Immature natural killer cell (primary cell): ENCODE results near the gene FBXL20. TPM values are rescaled to one million over a fixed set of nuclear protein-coding genes. Genes with fewer than 3 reads are reported as not detected.
"Not testable (repeated sequence)": the region's sequence is repeated elsewhere in the genome, so short reads cannot be mapped to it uniquely, and the experiment has no call there.

Source experiments
- DNase-seq, 3 donors: peaks; one replicate each; pipeline ENCODE4 v3.0.0; 2022; ENCODE audit warnings: mixed read lengths in 1 of 3
- H3K27ac Mint-ChIP-seq, 6 donors: one replicate each; pipeline ENCODE4 v1.8.0; 2020; ENCODE audit warnings: mixed read lengths in 6 of 6, mild to moderate bottlenecking in 5 of 6, inconsistent platforms in 4 of 6, moderate library complexity in 3 of 6
- H3K27me3 Mint-ChIP-seq, 3 donors: one replicate each; pipeline ENCODE4 v1.8.0; 2020 to 2021; ENCODE audit warnings: low read depth in 3 of 3, mild to moderate bottlenecking in 3 of 3, mixed read lengths in 3 of 3, moderate library complexity in 3 of 3, inconsistent platforms in 1 of 3
- H3K36me3 Mint-ChIP-seq, 3 donors: one replicate each; pipeline ENCODE4 v1.8.0; 2020; ENCODE audit warnings: mixed read lengths in 3 of 3, inconsistent platforms in 2 of 3, mild to moderate bottlenecking in 2 of 3
- H3K4me1 Mint-ChIP-seq, 2 donors: one replicate each; pipeline ENCODE4 v1.8.0; 2020; ENCODE audit warnings: inconsistent platforms in 2 of 2, mild to moderate bottlenecking in 2 of 2, mixed read lengths in 2 of 2, moderate library complexity in 1 of 2
- H3K4me3 Mint-ChIP-seq, 5 donors: one replicate each; pipeline ENCODE4 v1.8.0; 2020; ENCODE audit warnings: mild to moderate bottlenecking in 5 of 5, mixed read lengths in 5 of 5, inconsistent platforms in 3 of 5, moderate library complexity in 3 of 5
- H3K9me3 Mint-ChIP-seq, 6 donors: one replicate each; pipeline ENCODE4 v1.8.0; 2020; ENCODE audit warnings: mild to moderate bottlenecking in 6 of 6, mixed read lengths in 6 of 6, inconsistent platforms in 4 of 6, moderate library complexity in 3 of 6
- polyA plus RNA-seq, 3 donors: library from polyadenylated mRNA; unstranded; fragments of 300-500 nt; fragmentation: Illumina TruSeq; gene quantifications; one replicate each; pipeline ENCODE4 v1.2.3, GENCODE V29; 2021

Gene FBXL20
- polyA plus RNA-seq, 3 donors from 2014 or later, result 0.55 to 4.9 (median 2.4) TPM

- H3K27ac Mint-ChIP-seq, H3K4me3 Mint-ChIP-seq, H3K36me3 Mint-ChIP-seq, H3K27me3 Mint-ChIP-seq, H3K4me1 Mint-ChIP-seq, DNase-seq, H3K9me3 Mint-ChIP-seq: not testable (repeated sequence)
Measured at GRCh38 chr17:39286513-39286912, 114.9 kb downstream of the FBXL20 start.

DNA sequence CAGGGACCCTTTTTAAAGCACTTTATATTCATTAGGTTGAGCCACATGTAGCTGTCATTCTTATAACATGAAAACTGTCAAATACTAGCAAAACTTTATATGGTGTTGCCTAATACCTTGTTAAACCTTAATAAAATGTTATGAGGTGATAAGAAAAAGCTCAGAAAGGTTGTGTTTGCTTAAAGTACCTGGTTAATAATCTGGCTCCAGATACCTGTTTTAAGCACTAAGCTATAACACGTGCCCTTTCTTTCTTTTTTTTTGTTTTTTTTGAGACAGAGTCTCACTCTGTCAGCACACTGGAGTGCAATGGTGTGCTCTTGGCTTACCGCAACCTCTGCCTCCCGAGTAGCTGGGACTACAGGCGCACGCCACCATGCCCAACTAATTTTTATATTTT is 116.7 kb downstream of the FBXL20 start:
- no peak overlapping the region for H3K4me3 Mint-ChIP-seq
- H3K4me1 Mint-ChIP-seq, result no peaks in the 10 kb centered on the region
- H3K27ac Mint-ChIP-seq, result no peak overlapping the region
- H3K27me3 Mint-ChIP-seq, result peaks cover 0 to 2% (median 0%) of the 10 kb centered on the region in 3 donors
- H3K9me3 Mint-ChIP-seq, result no peaks in the 10 kb centered on the region
- H3K36me3 Mint-ChIP-seq, result peaks cover 0 to 5% (median 0%) of the 10 kb centered on the region in 3 donors
- no peak for DNase-seq

- Mint-ChIP-seq H3K4me3 (no peak overlapping the region), H3K36me3 (peaks cover 0 to 5% (median 0%) of the 10 kb centered on the region in 3 donors), H3K9me3 (no peaks in the 10 kb centered on the region), H3K4me1 (no peaks in the 10 kb centered on the region), H3K27me3 (peaks cover 0 to 2% (median 0%) of the 10 kb centered on the region in 3 donors), H3K27ac (no peak overlapping the region)
- DNase-seq, result no peak
Measured at GRCh38 chr17:39283896-39284295, 117.5 kb downstream of the FBXL20 start.

- Mint-ChIP-seq H3K9me3 (no peaks in the 10 kb centered on the region), H3K4me3 (no peak overlapping the region), H3K4me1 (no peaks in the 10 kb centered on the region), H3K36me3 (peaks cover 0 to 5% (median 0%) of the 10 kb centered on the region in 3 donors), H3K27ac (no peak overlapping the region), H3K27me3 (no peaks in the 10 kb centered on the region)
- no peak for DNase-seq
Measured at GRCh38 chr17:39283098-39283497, 118.3 kb downstream of the FBXL20 start.

DNA sequence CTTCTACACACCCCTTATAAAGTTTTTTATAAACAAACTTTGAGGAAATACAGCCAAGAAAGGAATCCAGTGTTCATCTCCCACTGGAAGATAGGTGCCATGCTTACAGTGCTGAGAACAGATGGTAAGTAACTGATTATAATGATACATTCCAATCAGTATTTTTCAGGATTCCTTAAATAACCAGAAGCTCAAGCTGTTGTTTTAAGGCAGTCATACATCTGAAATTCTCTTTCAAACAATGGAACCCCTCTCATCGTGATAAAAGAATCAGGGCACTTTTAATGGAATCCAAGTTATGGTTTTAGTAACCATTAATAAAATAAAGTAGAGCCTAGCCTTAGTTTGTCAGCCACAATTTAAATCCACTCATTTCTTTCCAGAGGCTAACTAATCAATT is 119.6 kb downstream of the FBXL20 start:
- H3K9me3 Mint-ChIP-seq, result no peaks in the 10 kb centered on the region
- peaks cover 4 to 9% (median 6%) of the 10 kb centered on the region in 3 donors for H3K36me3 Mint-ChIP-seq
- H3K27ac Mint-ChIP-seq, result no peak overlapping the region
- H3K4me3 Mint-ChIP-seq, result no peak overlapping the region
- no peaks in the 10 kb centered on the region for H3K27me3 Mint-ChIP-seq
- no peak for DNase-seq
- H3K4me1 Mint-ChIP-seq, result no peaks in the 10 kb centered on the region

DNA sequence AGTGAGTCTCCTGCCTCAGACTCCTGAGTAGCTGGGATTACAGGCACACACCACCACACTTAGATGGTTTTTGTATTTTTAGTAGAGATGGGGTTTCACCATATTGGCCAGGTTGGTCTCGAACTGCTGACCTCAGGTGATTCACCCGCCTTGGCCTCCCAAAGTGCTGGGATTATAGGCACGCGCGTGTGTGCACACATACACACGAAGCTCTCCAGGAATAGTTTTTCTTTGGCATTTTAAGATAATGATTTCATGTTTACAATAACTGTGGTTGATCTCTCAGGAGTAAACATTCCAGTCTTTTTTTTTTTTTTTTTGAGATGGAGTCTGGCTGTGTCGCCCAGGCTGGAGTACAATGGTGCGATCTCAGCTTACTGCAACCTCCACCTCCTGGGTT is 123.2 kb downstream of the FBXL20 start:
- not testable (repeated sequence) for H3K27me3 Mint-ChIP-seq

DNA sequence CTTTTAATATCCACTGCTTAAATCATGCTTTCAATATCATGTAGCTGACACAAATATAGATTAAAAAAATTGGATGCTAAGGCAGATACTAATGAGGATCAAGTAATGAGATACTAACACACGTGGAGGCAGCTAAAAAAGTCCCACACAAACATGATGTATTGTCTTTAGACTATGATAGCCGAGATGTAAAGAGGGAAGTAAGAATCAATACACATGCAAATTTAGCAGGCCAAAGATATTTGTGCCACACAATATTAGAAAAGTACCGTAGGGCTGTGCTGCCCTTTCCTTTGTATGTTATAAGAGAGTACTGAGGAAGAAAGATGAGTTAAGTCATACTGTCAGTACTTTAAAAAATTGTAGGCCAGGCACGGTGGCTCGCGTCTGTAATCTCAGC is 124.3 kb downstream of the FBXL20 start:
- no peak overlapping the region for H3K4me3 Mint-ChIP-seq
- no peaks in the 10 kb centered on the region for H3K27me3 Mint-ChIP-seq
- no peaks in the 10 kb centered on the region for H3K4me1 Mint-ChIP-seq
- H3K9me3 Mint-ChIP-seq, result no peaks in the 10 kb centered on the region
- no peak for DNase-seq
- peaks cover 9 to 20% (median 15%) of the 10 kb centered on the region in 3 donors for H3K36me3 Mint-ChIP-seq
- no peak overlapping the region for H3K27ac Mint-ChIP-seq

More for the DNA sequence above, 123.2 kb downstream of the FBXL20 start:
- H3K4me1 Mint-ChIP-seq, DNase-seq, H3K4me3 Mint-ChIP-seq, H3K9me3 Mint-ChIP-seq, H3K27ac Mint-ChIP-seq: not testable (repeated sequence)
- H3K36me3 Mint-ChIP-seq, result peaks cover 9 to 17% (median 11%) of the 10 kb centered on the region in 3 donors

GRCh38 chr17:39276113-39276512 is 125.3 kb downstream of the FBXL20 start:
- Mint-ChIP-seq H3K36me3 (peaks cover 9 to 20% (median 15%) of the 10 kb centered on the region in 3 donors), H3K9me3 (no peaks in the 10 kb centered on the region), H3K4me3 (no peak overlapping the region), H3K4me1 (no peaks in the 10 kb centered on the region), H3K27me3 (no peaks in the 10 kb centered on the region), H3K27ac (no peak overlapping the region)
- DNase-seq, result no peak

DNA sequence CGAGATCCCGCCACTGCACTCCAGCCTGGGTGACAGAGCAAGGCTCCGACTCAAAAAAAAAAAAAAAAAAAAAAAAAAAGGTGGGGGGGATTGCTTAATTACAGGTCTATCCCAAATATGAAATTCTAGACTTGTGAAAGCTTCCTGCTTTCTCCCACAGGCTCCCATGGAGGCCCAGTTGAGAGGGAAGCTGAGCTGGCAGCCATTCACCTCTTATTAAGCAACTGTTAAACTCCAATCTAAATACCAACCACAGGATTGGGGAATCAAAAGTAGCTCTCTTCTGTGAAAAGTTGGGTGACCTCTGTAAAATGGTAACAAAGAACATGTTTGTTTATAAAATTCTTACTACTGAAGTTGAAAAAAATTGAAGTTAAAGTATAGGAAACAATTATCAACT is 129.9 kb downstream of the FBXL20 start:
- Mint-ChIP-seq H3K9me3 (no peaks in the 10 kb centered on the region), H3K27me3 (no peaks in the 10 kb centered on the region), H3K4me3 (no peak overlapping the region), H3K27ac (no peak overlapping the region), H3K36me3 (peaks cover 13 to 37% (median 22%) of the 10 kb centered on the region in 3 donors), H3K4me1 (no peaks in the 10 kb centered on the region)
- no peak for DNase-seq

DNA sequence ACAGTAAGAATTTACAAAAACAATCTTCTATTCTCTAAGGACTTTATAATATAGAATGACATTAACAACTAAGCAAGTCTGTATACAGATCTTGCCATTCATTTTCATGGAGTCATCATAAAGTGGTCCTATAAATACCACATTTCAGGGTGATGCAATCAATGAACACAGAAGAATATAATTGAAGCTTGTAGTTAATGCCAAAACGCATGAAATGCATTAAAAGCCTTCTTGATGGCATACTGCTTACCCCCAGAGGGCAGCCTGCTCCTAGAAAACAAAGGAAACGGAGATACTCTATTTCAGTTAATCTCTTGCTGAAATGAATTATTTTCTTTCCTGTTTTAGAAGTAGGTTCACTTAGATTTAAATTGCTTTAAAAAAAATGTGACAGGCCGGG is 130.5 kb downstream of the FBXL20 start:
- Mint-ChIP-seq H3K9me3 (no peaks in the 10 kb centered on the region), H3K4me1 (no peaks in the 10 kb centered on the region), H3K27me3 (no peaks in the 10 kb centered on the region), H3K36me3 (peaks cover 13 to 38% (median 23%) of the 10 kb centered on the region in 3 donors), H3K4me3 (no peak overlapping the region), H3K27ac (no peak overlapping the region)
- no peak for DNase-seq

DNA sequence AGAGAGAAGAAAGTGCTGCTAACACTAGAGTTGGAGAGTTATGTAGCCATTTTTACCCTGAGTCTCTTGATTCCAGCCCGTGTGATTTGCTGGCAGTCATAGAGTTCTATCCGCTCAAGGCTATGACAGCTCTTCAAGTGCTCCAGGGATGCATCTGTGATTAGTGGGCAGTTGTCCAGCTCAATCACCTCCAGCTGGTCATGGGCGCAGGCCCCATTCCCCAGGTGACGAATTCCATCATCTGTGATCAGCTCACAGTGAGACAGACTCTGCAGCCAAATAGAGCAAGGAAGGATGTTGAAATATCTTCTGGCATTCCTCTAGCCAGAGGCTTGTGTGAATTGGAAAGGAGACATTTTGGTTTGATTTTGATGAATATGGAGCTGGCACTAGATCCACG is 137.3 kb downstream of the FBXL20 start:
- Mint-ChIP-seq H3K27ac (no peak overlapping the region), H3K27me3 (no peaks in the 10 kb centered on the region), H3K36me3 (peaks cover 33 to 58% (median 38%) of the 10 kb centered on the region in 3 donors), H3K4me1 (no peaks in the 10 kb centered on the region), H3K9me3 (no peaks in the 10 kb centered on the region), H3K4me3 (no peak overlapping the region)
- no peak for DNase-seq

DNA sequence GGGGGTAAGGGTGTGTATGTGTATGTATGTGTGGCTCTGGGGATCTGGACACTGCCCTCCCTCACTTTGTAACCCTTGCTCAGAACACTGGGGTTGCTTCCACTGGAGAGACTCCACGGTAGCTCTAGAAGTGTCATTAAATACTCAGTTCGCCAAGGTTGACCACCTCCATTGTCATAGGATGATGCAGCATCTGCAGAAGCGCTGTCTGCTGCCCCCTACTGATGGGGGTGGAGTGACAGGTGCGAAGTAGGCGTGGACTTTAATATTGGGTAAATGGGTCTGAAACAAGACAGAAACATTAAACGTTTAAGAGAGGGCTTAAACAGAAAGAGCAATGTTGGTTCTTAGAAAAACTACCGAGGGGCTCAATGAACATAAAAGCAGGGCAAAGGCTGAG is 140.1 kb downstream of the FBXL20 start:
- H3K27ac Mint-ChIP-seq, result no peak overlapping the region
- H3K4me3 Mint-ChIP-seq, result no peak overlapping the region
- no peaks in the 10 kb centered on the region for H3K4me1 Mint-ChIP-seq
- DNase-seq, result no peak
- peaks cover 32 to 57% (median 35%) of the 10 kb centered on the region in 3 donors for H3K36me3 Mint-ChIP-seq
- H3K9me3 Mint-ChIP-seq, result no peaks in the 10 kb centered on the region
- H3K27me3 Mint-ChIP-seq, result no peaks in the 10 kb centered on the region

- no peak for DNase-seq
- Mint-ChIP-seq H3K27ac (peak overlapping the region in 1 of 6 donors; percentile 0), H3K4me1 (no peaks in the 10 kb centered on the region), H3K4me3 (no peak overlapping the region), H3K27me3 (no peaks in the 10 kb centered on the region), H3K36me3 (peaks cover 7 to 32% (median 13%) of the 10 kb centered on the region in 3 donors), H3K9me3 (no peaks in the 10 kb centered on the region)
Measured at GRCh38 chr17:39252788-39253460, 148.5 kb downstream of the FBXL20 start.

DNA sequence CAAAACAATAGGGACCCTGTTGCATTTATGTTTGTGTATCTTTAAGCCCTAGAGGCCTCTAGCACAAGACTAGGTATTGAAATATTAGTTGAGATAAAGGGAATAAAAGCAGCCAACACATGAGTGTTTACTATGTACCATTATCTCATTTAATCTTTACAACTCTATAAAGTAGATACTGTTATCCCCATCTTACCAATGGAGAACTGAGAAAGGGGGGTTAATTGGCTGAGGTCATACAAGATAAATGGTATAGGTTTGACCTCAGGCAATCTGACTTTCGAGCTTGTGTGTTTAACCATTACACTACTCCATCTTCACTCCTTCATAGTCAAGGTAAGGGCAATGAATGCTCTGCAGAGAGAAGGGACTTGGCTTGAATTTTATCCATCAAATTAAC is 149.4 kb downstream of the FBXL20 start:
- Mint-ChIP-seq H3K4me3 (no peak overlapping the region), H3K27me3 (peaks cover 0 to 2% (median 0%) of the 10 kb centered on the region in 3 donors), H3K27ac (no peak overlapping the region), H3K4me1 (no peaks in the 10 kb centered on the region), H3K36me3 (peaks cover 7 to 26% (median 7%) of the 10 kb centered on the region in 3 donors), H3K9me3 (no peaks in the 10 kb centered on the region)
- no peak for DNase-seq

DNA sequence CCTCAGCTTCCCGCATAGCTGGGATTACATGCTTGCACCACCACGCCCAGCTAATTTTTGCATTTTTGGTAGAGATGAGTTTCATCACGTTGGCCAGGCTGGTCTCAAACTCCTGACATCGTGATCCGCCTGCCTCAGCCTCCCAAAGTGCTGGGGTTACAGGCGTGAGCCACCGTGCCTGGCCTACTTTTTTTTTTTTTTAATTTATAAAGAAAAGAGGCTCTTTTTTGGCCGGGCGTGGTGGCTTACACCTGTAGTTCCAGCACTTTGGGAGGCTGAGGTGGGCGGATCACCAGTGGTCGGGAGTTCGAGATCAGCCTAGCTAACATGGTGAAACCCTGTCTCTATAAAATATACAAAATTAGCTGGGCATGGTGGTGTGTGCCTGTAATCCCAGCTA is 151.3 kb downstream of the FBXL20 start:
- not testable (repeated sequence) for H3K4me1 Mint-ChIP-seq, H3K4me3 Mint-ChIP-seq, H3K27ac Mint-ChIP-seq, H3K9me3 Mint-ChIP-seq, H3K27me3 Mint-ChIP-seq, DNase-seq
- peaks cover 7 to 19% (median 7%) of the 10 kb centered on the region in 3 donors for H3K36me3 Mint-ChIP-seq
